ENCODE results near the gene TEDC2.
A peak's percentile ranks its signal among the peaks of the same experiment; 100 is the strongest.

TEDC2 gene

DNA sequence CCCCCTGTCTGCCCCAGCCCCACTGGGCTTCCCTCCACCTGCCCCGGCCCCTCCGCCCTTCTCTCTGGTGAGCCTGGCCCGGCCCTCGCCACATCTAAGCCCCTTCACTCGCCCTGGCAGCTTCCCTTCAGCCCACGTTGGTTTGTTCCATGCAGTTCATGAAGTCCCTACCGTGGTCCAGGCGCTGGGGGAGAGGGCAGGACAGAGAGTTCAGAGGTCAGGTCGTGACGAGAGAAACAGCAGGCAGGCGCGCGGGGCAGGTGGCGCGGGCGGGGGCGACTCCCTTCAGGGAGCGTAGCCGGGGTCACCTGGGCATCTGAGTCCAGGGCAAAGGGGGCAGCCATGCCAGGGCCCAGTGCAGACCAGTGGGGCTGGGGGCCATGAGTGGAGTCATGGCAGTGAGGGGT, 8.9 kb upstream of the TEDC2 start:
- Histone ChIP-seq H3K9me3 (ENCODE audit: control insufficient read depth, insufficient read depth, low read length) (no peaks in the 10 kb centered on the region), H3K36me3 (ENCODE audit: insufficient read depth, low read length) (peaks cover 25% of the 10 kb centered on the region), H3K4me1 (ENCODE audit: insufficient read depth, low read length) (no peaks in the 10 kb centered on the region), H3K9ac (ENCODE audit: low read depth, low read length) (no peak overlapping the region)

DNA sequence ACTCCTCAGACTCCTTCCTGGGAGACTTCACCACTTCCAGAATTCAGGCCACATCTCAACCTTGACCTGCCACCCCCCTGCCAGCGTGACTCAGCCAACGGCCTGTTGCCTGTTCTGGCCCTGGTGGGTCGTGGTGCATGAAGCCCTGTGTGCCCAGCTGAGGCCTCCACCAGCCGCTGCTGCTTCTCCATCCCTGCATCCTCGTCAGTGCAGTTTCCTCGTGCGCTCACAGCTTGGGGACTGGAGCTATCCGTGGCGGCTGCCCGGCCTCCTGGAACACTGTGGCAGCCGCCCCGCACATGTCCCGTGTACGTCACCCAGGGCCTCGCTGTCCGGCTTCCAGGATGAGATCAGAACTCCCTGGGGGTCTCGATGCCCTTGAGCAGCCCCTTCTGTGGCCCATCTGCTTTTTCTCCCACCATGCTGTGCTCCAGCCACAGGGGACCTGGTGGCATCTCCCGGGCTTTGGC, 8.0 kb upstream of the TEDC2 start:
- Histone ChIP-seq H3K9ac (ENCODE audit: low read depth, low read length) (no peak overlapping the region), H3K36me3 (ENCODE audit: insufficient read depth, low read length) (peaks cover 22% of the 10 kb centered on the region), H3K9me3 (ENCODE audit: control insufficient read depth, insufficient read depth, low read length) (no peaks in the 10 kb centered on the region), H3K4me1 (ENCODE audit: insufficient read depth, low read length) (no peaks in the 10 kb centered on the region)

DNA sequence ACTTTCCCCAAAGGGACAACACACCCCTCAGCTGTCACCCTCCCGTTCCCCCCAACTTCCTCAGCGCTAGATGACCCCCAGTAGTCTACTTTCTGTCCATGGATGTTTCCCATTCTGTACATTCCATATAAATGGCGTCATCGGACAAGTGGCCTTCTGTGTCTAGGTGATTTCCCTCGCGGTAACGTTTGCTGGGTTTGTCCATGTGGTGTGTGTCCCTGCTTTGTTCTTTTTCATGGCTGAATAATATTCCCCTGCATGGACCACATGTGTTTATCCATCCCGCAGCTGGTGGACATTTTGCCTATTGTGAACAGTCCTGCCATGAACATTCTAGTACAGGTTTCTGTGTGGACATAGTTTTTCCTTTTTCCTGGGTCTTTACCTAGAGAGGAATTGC, 7.3 kb upstream of the TEDC2 start:
- no peaks in the 10 kb centered on the region for H3K4me1 ChIP-seq (ENCODE audit: insufficient read depth, low read length)
- H3K36me3 ChIP-seq (ENCODE audit: insufficient read depth, low read length): peaks cover 21% of the 10 kb centered on the region

DNA sequence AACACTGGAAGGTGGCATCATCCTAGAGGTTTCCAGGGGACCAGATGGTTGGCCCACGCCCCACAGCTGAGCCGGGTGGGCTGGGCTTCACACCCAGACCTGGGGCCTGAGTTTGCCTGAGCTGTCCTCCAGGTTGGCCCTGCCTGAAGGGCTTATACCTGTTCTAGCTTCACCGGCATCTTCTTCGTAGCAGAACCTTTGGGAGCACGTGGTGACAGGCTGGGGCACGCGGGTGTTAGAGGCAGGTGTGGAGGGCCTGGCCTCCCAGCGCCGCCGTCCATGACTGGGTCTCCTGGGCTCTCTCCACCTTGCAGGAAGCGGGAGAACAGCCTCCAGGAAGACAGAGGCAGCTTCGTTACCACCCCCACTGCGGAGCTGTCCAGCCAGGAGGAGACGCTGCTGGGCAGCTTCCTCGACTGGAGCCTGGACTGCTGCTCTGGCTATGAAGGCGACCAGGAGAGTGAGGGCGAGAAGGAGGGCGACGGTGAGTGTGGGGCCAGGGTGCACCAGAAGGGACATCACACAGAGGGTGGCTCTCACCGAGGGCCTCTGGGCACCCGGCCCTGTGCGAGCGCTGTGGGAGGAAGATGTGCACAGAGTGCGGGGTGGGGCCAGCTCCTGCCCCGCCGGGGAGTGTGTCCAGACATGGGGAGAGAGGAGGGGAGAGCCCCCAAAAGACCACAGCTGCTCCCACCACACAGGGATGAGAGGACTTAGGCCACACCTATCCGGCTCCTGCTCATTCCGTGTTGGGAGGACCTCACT, 4.6 kb upstream of the TEDC2 start:
- Histone ChIP-seq H3K9ac (ENCODE audit: low read depth, low read length) (no peak overlapping the region), H3K9me3 (ENCODE audit: control insufficient read depth, insufficient read depth, low read length) (no peaks in the 10 kb centered on the region), H3K4me1 (ENCODE audit: insufficient read depth, low read length) (peaks cover 5% of the 10 kb centered on the region; the same call in 1 of the 2 replicates), H3K36me3 (ENCODE audit: insufficient read depth, low read length) (peaks cover 13% of the 10 kb centered on the region)

More for the DNA sequence above, 7.3 kb upstream of the TEDC2 start:
- Histone ChIP-seq H3K9ac (ENCODE audit: low read depth, low read length) (no peak overlapping the region), H3K9me3 (ENCODE audit: control insufficient read depth, insufficient read depth, low read length) (no peaks in the 10 kb centered on the region)

DNA sequence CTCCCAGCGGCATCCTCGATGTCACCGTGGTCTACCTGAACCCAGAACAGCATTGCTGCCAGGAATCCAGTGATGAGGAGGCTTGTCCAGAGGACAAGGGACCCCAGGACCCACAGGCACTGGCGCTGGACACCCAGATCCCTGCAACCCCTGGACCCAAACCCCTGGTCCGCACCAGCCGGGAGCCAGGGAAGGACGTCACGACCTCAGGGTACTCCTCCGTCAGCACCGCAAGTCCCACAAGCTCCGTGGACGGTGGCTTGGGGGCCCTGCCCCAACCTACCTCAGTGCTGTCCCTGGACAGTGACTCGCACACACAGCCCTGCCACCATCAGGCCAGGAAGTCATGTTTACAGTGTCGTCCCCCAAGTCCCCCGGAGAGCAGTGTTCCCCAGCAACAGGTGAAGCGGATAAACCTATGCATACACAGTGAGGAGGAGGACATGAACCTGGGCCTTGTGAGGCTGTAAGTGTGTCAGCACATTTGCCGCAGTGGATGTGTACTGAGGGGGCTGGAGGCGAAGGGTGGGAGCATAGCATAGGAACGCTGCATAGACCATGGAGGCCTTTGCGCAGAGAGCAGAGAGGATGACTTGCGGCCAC, 3.3 kb upstream of the TEDC2 start:
- Histone ChIP-seq H3K9me3 (ENCODE audit: control insufficient read depth, insufficient read depth, low read length) (no peaks in the 10 kb centered on the region), H3K9ac (ENCODE audit: low read depth, low read length) (no peak overlapping the region), H3K4me1 (ENCODE audit: insufficient read depth, low read length) (peaks cover 5% of the 10 kb centered on the region; the same call in 1 of the 2 replicates), H3K36me3 (ENCODE audit: insufficient read depth, low read length) (peaks cover 20% of the 10 kb centered on the region)

DNA sequence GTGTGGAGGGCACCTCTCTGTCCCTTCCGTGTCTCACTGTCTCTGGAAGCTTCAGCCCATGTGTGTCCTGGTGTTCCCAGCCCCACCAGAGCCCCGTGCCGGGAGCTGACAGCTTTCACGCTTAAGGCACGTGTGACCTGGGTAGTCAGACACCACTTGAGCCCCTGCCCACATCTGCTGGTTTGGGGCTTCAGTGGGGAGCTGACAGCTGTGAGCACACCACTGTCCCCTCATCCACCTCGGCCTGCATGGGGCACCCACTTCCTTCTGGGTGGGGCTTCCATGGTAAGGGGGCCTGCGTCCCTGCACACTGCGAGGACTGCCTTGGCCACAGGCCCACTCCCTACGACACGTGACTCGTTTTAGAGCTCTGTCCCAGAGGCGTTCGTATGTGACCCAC, 2.6 kb upstream of the TEDC2 start:
- H3K9ac ChIP-seq (ENCODE audit: low read depth, low read length): no peak overlapping the region
- H3K4me1 ChIP-seq (ENCODE audit: insufficient read depth, low read length): peaks cover 5% of the 10 kb centered on the region; the same call in 1 of the 2 replicates
- H3K9me3 ChIP-seq (ENCODE audit: control insufficient read depth, insufficient read depth, low read length): no peaks in the 10 kb centered on the region
- peaks cover 19% of the 10 kb centered on the region for H3K36me3 ChIP-seq (ENCODE audit: insufficient read depth, low read length)

DNA sequence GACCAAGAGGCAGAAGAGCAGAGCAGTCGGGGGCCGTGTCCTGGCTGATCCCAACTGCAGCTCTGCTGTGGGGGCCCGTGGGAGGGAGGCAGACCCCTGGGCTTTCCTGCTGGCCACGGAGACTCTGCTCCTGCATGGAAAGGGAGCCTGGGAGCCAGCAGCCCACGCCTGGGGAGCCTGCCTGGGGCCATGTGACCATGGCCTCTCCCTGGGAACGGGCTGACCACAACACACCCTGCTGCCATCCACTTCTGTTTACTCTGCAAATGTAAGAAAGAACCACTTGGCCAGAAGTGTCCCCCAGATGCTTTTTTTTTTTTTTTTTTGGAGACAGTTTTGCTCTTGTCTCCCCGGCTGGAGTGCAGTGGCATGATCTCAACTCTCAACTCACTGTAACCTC, 2.0 kb upstream of the TEDC2 start:
- Histone ChIP-seq H3K9me3 (ENCODE audit: control insufficient read depth, insufficient read depth, low read length) (no peaks in the 10 kb centered on the region), H3K4me1 (ENCODE audit: insufficient read depth, low read length) (peaks cover 5% of the 10 kb centered on the region; the same call in 1 of the 2 replicates), H3K36me3 (ENCODE audit: insufficient read depth, low read length) (peaks cover 13% of the 10 kb centered on the region), H3K9ac (ENCODE audit: low read depth, low read length) (no peak overlapping the region)

DNA sequence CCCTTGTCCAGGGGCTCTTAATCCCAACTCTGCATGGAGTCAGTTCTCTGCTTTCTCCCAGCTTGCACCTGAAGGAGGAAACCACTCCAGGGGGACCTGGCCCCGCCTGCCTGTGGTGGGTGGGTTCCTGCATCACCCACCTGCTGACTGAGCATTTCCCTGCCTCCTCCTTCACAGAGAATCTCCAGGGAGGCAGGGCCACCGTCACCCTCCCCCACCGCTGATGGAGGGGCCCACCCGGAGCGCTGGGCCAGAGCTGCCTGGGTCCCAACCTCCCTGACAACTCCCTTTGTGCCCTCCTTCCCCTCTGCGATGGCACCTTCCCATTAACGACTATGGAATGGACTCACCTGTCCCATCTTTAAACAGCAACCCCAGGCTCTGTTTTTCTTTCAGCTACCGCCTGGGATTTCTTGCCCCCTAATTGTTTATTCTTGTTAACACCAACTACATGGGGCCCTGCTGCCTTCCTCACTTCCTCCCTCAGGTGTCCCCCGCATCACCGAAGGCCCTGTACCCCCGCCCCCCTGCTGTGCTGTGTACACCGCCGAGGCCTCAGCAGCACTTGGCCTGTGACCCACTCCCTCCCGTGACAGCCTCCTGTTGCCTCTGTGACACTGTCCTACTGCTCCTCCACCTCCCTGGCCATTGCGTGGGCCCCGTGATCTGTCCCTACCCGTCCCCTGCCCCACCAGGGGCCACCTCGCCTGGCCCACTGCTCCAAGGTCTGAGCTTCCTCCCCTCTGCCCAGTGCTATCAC, 842 bp upstream of the TEDC2 start:
- Histone ChIP-seq H3K36me3 (ENCODE audit: insufficient read depth, low read length) (peaks cover 11% of the 10 kb centered on the region), H3K9ac (ENCODE audit: low read depth, low read length) (peak overlapping the region; percentile 72), H3K4me1 (ENCODE audit: insufficient read depth, low read length) (peaks cover 5% of the 10 kb centered on the region; the same call in 1 of the 2 replicates), H3K9me3 (ENCODE audit: control insufficient read depth, insufficient read depth, low read length) (no peaks in the 10 kb centered on the region)

DNA sequence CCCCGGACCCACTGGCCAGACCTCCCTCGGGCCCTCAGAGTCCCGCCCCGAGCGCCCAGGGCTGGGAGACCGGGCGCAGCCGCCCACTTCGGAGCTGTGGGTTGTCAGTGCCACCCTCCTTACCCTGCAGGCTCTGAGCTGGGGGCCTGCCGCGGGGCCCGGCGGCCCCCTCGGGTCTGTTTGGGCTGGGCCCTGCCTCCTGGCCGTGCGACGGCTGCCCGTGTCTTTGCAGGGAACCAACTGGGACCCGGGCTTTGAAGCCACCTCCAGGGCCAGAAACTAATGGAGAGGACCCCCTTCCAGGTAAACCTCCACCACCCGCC, 443 bp downstream of the TEDC2 start:
- Histone ChIP-seq H3K4me1 (ENCODE audit: insufficient read depth, low read length) (peaks cover 5% of the 10 kb centered on the region; the same call in 1 of the 2 replicates), H3K9ac (ENCODE audit: low read depth, low read length) (peak overlapping the region; percentile 72), H3K9me3 (ENCODE audit: control insufficient read depth, insufficient read depth, low read length) (no peaks in the 10 kb centered on the region), H3K36me3 (ENCODE audit: insufficient read depth, low read length) (peaks cover 11% of the 10 kb centered on the region)

DNA sequence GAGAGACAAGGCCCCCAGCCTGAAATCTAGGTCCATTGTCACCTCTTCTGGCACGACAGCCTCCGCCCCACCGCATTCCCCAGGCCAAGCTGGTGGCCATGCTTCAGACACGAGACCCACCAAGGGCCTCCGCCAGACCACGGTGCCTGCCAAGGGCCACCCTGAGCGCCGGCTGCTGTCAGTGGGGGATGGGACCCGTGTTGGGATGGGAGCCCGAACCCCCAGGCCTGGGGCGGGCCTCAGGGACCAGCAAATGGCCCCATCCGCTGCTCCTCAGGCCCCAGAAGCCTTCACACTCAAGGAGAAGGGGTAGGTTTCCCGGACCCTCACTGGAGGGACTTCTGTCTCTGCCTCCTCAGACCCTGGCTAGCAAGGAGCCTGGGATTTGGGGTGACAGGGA, 1.0 kb downstream of the TEDC2 start:
- no peaks in the 10 kb centered on the region for H3K9me3 ChIP-seq (ENCODE audit: control insufficient read depth, insufficient read depth, low read length)
- peak overlapping the region; percentile 72 for H3K9ac ChIP-seq (ENCODE audit: low read depth, low read length)
- H3K4me1 ChIP-seq (ENCODE audit: insufficient read depth, low read length): peaks cover 5% of the 10 kb centered on the region; the same call in 1 of the 2 replicates
- H3K36me3 ChIP-seq (ENCODE audit: insufficient read depth, low read length): peaks cover 7% of the 10 kb centered on the region

DNA sequence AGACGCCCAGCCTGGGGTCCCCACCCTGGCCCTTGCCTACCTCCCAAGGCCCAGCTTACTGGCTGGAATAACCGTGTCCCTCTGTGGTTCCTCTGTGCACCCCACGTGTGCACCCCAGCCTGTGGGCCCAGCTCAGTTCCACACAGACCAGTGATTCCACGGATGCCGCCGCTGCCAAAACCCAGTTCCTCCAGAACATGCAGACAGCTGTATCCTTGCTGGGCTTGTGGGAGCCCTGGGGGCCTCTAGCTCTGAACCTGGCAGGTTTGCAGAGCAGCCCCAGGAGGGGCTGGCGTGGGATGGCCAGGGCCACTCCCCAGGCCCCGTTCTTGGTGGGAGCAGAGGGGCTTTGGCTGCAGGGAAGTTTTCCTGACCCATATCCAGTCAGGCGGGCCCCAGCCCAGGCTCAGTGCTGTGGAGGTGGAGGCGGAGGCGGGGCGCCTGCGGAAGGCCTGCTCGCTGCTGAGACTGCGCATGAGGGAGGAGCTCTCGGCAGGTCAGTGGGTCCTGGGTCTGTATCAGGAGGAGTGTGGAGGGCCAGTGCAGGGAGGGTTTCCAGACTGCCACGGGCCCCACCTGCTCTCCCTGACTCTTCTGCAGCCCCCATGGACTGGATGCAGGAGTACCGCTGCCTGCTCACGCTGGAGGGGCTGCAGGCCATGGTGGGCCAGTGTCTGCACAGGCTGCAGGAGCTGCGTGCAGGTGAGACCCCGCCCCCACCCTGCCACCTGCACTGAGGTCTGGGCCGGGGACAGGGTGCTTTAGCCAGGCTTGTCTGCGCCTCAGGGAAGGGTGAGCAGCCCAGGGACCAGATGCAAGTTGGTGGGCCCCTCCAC, 2.3 kb downstream of the TEDC2 start:
- peaks cover 7% of the 10 kb centered on the region for H3K36me3 ChIP-seq (ENCODE audit: insufficient read depth, low read length)
- peaks cover 6% of the 10 kb centered on the region; the same call in 1 of the 2 replicates for H3K4me1 ChIP-seq (ENCODE audit: insufficient read depth, low read length)
- no peak overlapping the region for H3K9ac ChIP-seq (ENCODE audit: low read depth, low read length)
- H3K9me3 ChIP-seq (ENCODE audit: control insufficient read depth, insufficient read depth, low read length): no peaks in the 10 kb centered on the region

DNA sequence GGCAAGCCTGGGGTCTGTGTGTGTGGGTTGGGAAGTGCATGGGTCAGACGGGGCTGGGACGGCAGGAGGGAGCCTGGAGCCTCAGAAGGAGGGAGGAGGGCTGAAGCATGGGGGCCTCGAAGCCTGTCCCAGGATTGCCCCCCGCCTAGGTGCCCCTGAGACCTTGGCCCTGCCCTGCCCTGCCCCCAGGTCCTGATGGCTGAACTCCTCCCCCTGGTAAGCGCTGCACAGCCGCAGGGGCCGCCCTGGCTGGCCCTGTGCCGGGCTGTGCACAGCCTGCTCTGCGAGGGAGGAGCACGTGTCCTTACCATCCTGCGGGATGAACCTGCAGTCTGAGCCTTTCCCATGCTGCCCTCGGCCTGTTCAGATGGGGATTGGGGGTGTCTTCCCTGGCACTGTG, 4.4 kb downstream of the TEDC2 start:
- Histone ChIP-seq H3K9me3 (ENCODE audit: control insufficient read depth, insufficient read depth, low read length) (no peaks in the 10 kb centered on the region), H3K36me3 (ENCODE audit: insufficient read depth, low read length) (peaks cover 7% of the 10 kb centered on the region), H3K9ac (ENCODE audit: low read depth, low read length) (no peak overlapping the region), H3K4me1 (ENCODE audit: insufficient read depth, low read length) (peaks cover 9% of the 10 kb centered on the region; the same call in 1 of the 2 replicates)

DNA sequence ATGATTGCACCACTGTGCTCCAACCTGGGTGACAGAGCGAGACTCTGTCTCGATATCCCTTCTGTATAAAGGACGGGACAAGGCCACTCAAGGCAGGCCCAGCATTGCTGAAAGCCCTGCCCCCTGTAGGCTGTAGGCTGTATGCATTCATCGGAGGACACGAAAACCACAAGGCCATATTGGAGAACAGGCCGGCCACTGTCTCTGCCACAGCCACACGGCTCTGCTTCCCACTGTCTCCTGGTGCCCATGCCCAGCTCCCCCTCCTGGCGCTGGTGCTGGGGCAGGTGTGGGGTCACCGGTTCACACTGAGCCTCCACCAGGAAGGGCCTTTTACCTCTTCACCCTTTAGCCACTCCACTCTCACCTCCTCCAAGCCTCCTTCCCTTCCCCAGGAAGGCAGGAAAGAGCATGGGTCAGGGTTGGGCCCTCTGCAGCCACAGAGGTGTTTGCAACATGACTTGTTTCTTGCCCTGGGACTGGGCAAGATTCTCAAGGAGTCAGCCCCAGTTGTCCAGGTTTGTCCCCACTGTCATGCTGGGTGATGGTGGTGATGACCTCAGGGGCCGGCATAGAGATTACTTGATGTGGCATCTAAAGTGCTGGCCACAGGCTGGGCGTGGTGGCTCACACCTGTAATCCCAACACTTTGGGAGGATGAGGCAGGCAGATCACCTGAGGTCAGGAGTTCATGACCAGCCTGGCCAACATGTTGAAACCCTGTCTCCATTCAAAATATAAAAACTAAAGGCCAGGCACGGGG, 5.9 kb downstream of the TEDC2 start:
- H3K4me1 ChIP-seq (ENCODE audit: insufficient read depth, low read length): peaks cover 22% of the 10 kb centered on the region
- no peaks in the 10 kb centered on the region for H3K9me3 ChIP-seq (ENCODE audit: control insufficient read depth, insufficient read depth, low read length)
- no peak overlapping the region for H3K9ac ChIP-seq (ENCODE audit: low read depth, low read length)
- peaks cover 7% of the 10 kb centered on the region for H3K36me3 ChIP-seq (ENCODE audit: insufficient read depth, low read length)

All from ES-I3 (cell line).